CD4-positive, CD25-positive, alpha-beta regulatory T cell (primary cell): ENCODE measurements around the gene THEMIS. TPM values are rescaled to one million over a fixed set of nuclear protein-coding genes. Genes with fewer than 3 reads are reported as not detected.

Source experiments
- ATAC-seq, 2 donors: fragments of 150-1000 bp; cut with Tn5 transposase; one replicate each; pipeline ENCODE4 v1.10.0; 2021; ENCODE audit warnings: low read depth in 2 of 2, moderate number of reproducible peaks in 2 of 2, moderate library complexity in 1 of 2
- DNase-seq, 3 donors: peaks; one replicate each; pipeline versions ENCODE4 v3.0.0 to v3.0.0-alpha.2; 2012 to 2022; ENCODE audit warnings: mixed read lengths in 1 of 3
- H3K27ac ChIP-seq: one replicate; pipeline ENCODE4 v1.7.0; 2013; ENCODE audit warnings: mild to moderate bottlenecking, low read length; ENCODE audit not compliant: insufficient read depth, poor library complexity, severe bottlenecking
- H3K27me3 ChIP-seq: one replicate; pipeline ENCODE4 v1.7.0; 2013; ENCODE audit warnings: low read length; ENCODE audit not compliant: control insufficient read depth, insufficient read depth
- H3K36me3 ChIP-seq: one replicate; pipeline ENCODE4 v1.7.0; 2013; ENCODE audit warnings: mild to moderate bottlenecking, low read length, moderate library complexity; ENCODE audit not compliant: control insufficient read depth, insufficient read depth
- H3K4me1 ChIP-seq: 2 replicates; pipeline ENCODE4 v1.7.0; 2013; ENCODE audit warnings: mild to moderate bottlenecking, low read length; ENCODE audit not compliant: insufficient read depth, control insufficient read depth, poor library complexity, severe bottlenecking
- H3K4me3 ChIP-seq: one replicate; pipeline ENCODE4 v1.7.0; 2013; ENCODE audit warnings: low read depth, mild to moderate bottlenecking, low read length, moderate library complexity
- H3K9me3 ChIP-seq, 2 experiments: 1 replicate in 1 of 2; 2 replicates in 1 of 2; pipeline ENCODE4 v1.7.0; 2013; ENCODE audit warnings: low read length in 2 of 2, mild to moderate bottlenecking in 1 of 2, moderate library complexity in 1 of 2; ENCODE audit not compliant: control insufficient read depth in 2 of 2
- H3K27ac Mint-ChIP-seq, 3 donors: one replicate each; pipeline ENCODE4 v1.8.0; 2020 to 2022; ENCODE audit warnings: mild to moderate bottlenecking in 3 of 3, mixed read lengths in 3 of 3, moderate library complexity in 2 of 3
- H3K27me3 Mint-ChIP-seq: one replicate; pipeline ENCODE4 v1.8.0; 2022; ENCODE audit warnings: mild to moderate bottlenecking, mixed read lengths
- H3K36me3 Mint-ChIP-seq: one replicate; pipeline ENCODE4 v1.8.0; 2020; ENCODE audit warnings: mixed read lengths
- H3K4me1 Mint-ChIP-seq, 4 donors: one replicate each; pipeline ENCODE4 v1.8.0; 2020 to 2022; ENCODE audit warnings: mixed read lengths in 4 of 4, mild to moderate bottlenecking in 1 of 4
- H3K4me3 Mint-ChIP-seq, 4 donors: one replicate each; pipeline ENCODE4 v1.8.0; 2020 to 2022; ENCODE audit warnings: mild to moderate bottlenecking in 4 of 4, mixed read lengths in 4 of 4, moderate library complexity in 3 of 4
- H3K9me3 Mint-ChIP-seq, 7 donors: one replicate each; pipeline ENCODE4 v1.8.0; 2020 to 2022; ENCODE audit warnings: mixed read lengths in 7 of 7, mild to moderate bottlenecking in 3 of 7, moderate library complexity in 2 of 7
- polyA plus RNA-seq, 4 donors: library from polyadenylated mRNA; unstranded; fragments of 300-500 nt; fragmentation: Illumina TruSeq; gene quantifications; one replicate each; pipeline ENCODE4 v1.2.3, GENCODE V29; 2021
- total RNA-seq: library from RNA; stranded (reverse); gene quantifications from one replicate; pipeline ENCODE4 v1.2.3, GENCODE V29; 2022

Gene THEMIS
- total and polyA plus RNA-seq, 5 donors from 2014 or later, result 6.5 to 22.8 (median 13.5) TPM

DNA sequence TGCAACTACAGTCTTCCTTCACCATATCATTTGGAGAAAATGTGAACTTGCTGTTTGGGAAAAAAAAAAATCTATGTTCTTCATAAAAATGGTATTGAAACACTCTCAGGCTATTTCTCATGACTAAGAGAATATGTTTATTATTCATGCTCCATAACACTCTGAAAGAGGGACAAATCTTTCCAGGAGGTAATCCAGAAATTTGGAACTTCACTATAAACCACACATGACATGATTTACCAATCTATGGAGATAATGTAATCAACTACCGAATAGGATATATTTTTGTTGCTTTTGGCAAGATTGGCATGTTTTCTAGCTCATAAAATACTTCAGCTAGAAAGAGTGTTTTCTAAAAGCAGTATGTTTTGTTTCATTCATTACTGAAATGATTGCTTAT, 56.3 kb downstream of the THEMIS start:
- no peak overlapping the region for H3K4me3 Mint-ChIP-seq
- Histone ChIP-seq H3K4me3 (no peak overlapping the region), H3K4me1 (no peaks in the 10 kb centered on the region), H3K27me3 (no peaks in the 10 kb centered on the region), H3K9me3 (no peaks in the 10 kb centered on the region), H3K36me3 (no peaks in the 10 kb centered on the region), H3K27ac (no peak overlapping the region)
- H3K9me3 Mint-ChIP-seq, result peaks cover 0 to 3% (median 0%) of the 10 kb centered on the region in 7 donors
- H3K27me3 Mint-ChIP-seq, result peaks cover 21% of the 10 kb centered on the region
- H3K27ac Mint-ChIP-seq, result no peak overlapping the region
- no peak for DNase-seq
- no peak for ATAC-seq
- peaks cover 0 to 7% (median 2%) of the 10 kb centered on the region in 4 donors for H3K4me1 Mint-ChIP-seq
- no peaks in the 10 kb centered on the region for H3K36me3 Mint-ChIP-seq

DNA sequence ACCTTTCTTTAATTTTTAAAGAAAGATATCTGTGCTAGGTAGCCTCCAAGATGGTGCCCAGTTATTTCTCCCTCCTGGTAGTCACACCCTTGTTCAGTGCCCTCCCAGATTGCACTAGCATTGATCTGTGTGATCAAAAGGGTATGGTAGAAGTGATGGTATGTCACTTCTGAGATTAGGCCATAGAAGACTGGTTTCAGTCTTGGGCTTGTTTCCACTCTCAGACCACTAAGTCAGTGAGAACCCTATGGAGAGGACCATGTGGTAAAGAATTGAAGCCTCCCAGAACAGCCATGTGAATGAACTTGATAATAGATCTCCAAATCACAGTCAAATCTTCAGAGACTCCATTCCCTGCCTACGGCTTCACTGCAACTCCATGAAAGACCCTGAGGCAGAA, 57.3 kb downstream of the THEMIS start:
- peaks cover 0 to 7% (median 2%) of the 10 kb centered on the region in 4 donors for H3K4me1 Mint-ChIP-seq
- H3K4me3 Mint-ChIP-seq, result no peak overlapping the region
- H3K27me3 ChIP-seq, result no peaks in the 10 kb centered on the region
- no peak overlapping the region for H3K4me3 ChIP-seq
- H3K27me3 Mint-ChIP-seq, result peaks cover 21% of the 10 kb centered on the region
- peaks cover 0 to 3% (median 0%) of the 10 kb centered on the region in 7 donors for H3K9me3 Mint-ChIP-seq
- H3K36me3 Mint-ChIP-seq, result no peaks in the 10 kb centered on the region
- no peak overlapping the region for H3K27ac ChIP-seq
- H3K36me3 ChIP-seq, result no peaks in the 10 kb centered on the region
- no peaks in the 10 kb centered on the region for H3K9me3 ChIP-seq
- ATAC-seq, result no peak
- no peaks in the 10 kb centered on the region for H3K4me1 ChIP-seq
- DNase-seq, result no peak
- H3K27ac Mint-ChIP-seq, result no peak overlapping the region

- peaks cover 0 to 7% (median 2%) of the 10 kb centered on the region in 4 donors for H3K4me1 Mint-ChIP-seq
- peaks cover 21% of the 10 kb centered on the region for H3K27me3 Mint-ChIP-seq
- no peaks in the 10 kb centered on the region for H3K27me3 ChIP-seq
- ATAC-seq, result no peak
- no peaks in the 10 kb centered on the region for H3K9me3 ChIP-seq
- H3K27ac ChIP-seq, result no peak overlapping the region
- H3K36me3 ChIP-seq, result no peaks in the 10 kb centered on the region
- no peak for DNase-seq
- H3K4me3 Mint-ChIP-seq, result no peak overlapping the region
- H3K4me3 ChIP-seq, result no peak overlapping the region
- H3K4me1 ChIP-seq, result no peaks in the 10 kb centered on the region
- H3K9me3 Mint-ChIP-seq, result peaks cover 0 to 3% (median 0%) of the 10 kb centered on the region in 7 donors
- no peaks in the 10 kb centered on the region for H3K36me3 Mint-ChIP-seq
- peak overlapping the region in 1 of 3 donors; percentile 48 for H3K27ac Mint-ChIP-seq
Measured at GRCh38 chr6:127842562-127842961, 58.3 kb downstream of the THEMIS start.

DNA sequence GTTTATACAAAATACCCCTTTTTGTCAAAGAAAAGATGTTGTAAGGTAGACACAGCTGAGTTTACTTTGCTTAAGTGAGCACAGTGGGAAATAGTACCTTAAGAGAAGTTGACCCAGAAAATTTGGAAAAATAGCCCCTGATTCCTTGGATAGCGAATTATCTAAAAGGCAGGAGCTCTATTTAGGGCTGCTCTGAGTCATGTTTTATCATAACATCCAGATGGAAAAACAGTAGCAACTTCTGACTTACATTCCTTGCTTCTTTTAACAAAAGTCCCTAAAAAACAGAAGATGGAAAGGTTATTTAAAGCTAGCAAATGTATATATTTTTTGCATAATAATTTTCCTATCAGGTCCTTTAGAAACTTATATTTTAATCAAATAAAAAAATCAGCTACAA, 59.0 kb downstream of the THEMIS start:
- no peak overlapping the region for H3K27ac ChIP-seq
- peaks cover 0 to 3% (median 0%) of the 10 kb centered on the region in 7 donors for H3K9me3 Mint-ChIP-seq
- H3K36me3 ChIP-seq, result no peaks in the 10 kb centered on the region
- no peaks in the 10 kb centered on the region for H3K4me1 ChIP-seq
- DNase-seq (no peak), ATAC-seq (no peak)
- peaks cover 14% of the 10 kb centered on the region for H3K27me3 Mint-ChIP-seq
- no peaks in the 10 kb centered on the region for H3K9me3 ChIP-seq
- no peak overlapping the region for H3K27ac Mint-ChIP-seq
- no peak overlapping the region for H3K4me3 Mint-ChIP-seq
- no peaks in the 10 kb centered on the region for H3K27me3 ChIP-seq
- peaks cover 0 to 2% (median 0%) of the 10 kb centered on the region in 4 donors for H3K4me1 Mint-ChIP-seq
- no peaks in the 10 kb centered on the region for H3K36me3 Mint-ChIP-seq
- H3K4me3 ChIP-seq, result no peak overlapping the region

- peaks cover 1% of the 10 kb centered on the region for H3K36me3 Mint-ChIP-seq
- H3K27me3 ChIP-seq, result no peaks in the 10 kb centered on the region
- no peak overlapping the region for H3K27ac ChIP-seq
- ATAC-seq (no peak), DNase-seq (no peak)
- no peaks in the 10 kb centered on the region for H3K36me3 ChIP-seq
- no peaks in the 10 kb centered on the region for H3K4me1 ChIP-seq
- H3K27ac Mint-ChIP-seq, result no peak overlapping the region
- H3K9me3 ChIP-seq, result no peaks in the 10 kb centered on the region
- no peak overlapping the region for H3K4me3 Mint-ChIP-seq
- no peaks in the 10 kb centered on the region for H3K4me1 Mint-ChIP-seq
- no peaks in the 10 kb centered on the region for H3K27me3 Mint-ChIP-seq
- no peak overlapping the region for H3K4me3 ChIP-seq
- no peaks in the 10 kb centered on the region for H3K9me3 Mint-ChIP-seq
Measured at GRCh38 chr6:127834136-127834535, 66.7 kb downstream of the THEMIS start.

DNA sequence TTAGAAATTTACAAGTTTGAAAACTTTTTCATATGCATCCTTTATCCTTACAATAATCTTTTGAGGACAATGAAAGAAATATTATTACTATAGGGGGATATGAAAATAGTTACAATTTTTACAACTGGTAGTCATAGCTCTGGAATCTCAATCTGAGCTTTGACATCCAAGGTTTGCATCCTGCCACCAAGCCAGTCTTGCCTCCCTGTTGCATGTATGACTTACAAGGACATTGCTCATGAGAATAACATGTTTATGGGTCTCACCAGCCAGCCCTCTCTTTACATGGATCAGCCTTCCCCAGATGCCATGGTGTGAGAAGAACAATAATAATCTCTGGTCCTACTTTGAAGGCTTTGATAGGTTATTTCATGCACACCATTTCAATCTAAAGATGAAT, 67.5 kb downstream of the THEMIS start:
- H3K27me3 ChIP-seq, result no peaks in the 10 kb centered on the region
- DNase-seq (no peak), ATAC-seq (no peak)
- no peaks in the 10 kb centered on the region for H3K4me1 ChIP-seq
- peaks cover 4% of the 10 kb centered on the region for H3K36me3 Mint-ChIP-seq
- no peak overlapping the region for H3K27ac ChIP-seq
- no peaks in the 10 kb centered on the region for H3K9me3 Mint-ChIP-seq
- no peaks in the 10 kb centered on the region for H3K36me3 ChIP-seq
- H3K9me3 ChIP-seq, result no peaks in the 10 kb centered on the region
- H3K27ac Mint-ChIP-seq, result no peak overlapping the region
- no peak overlapping the region for H3K4me3 Mint-ChIP-seq
- no peaks in the 10 kb centered on the region for H3K4me1 Mint-ChIP-seq
- H3K4me3 ChIP-seq, result no peak overlapping the region
- no peaks in the 10 kb centered on the region for H3K27me3 Mint-ChIP-seq

GRCh38 chr6:127832381-127832780, 68.5 kb downstream of the THEMIS start:
- no peaks in the 10 kb centered on the region for H3K9me3 Mint-ChIP-seq
- Histone ChIP-seq H3K4me3 (no peak overlapping the region), H3K36me3 (no peaks in the 10 kb centered on the region), H3K9me3 (no peaks in the 10 kb centered on the region), H3K27ac (no peak overlapping the region), H3K27me3 (no peaks in the 10 kb centered on the region), H3K4me1 (no peaks in the 10 kb centered on the region)
- no peak overlapping the region for H3K27ac Mint-ChIP-seq
- no peak overlapping the region for H3K4me3 Mint-ChIP-seq
- ATAC-seq, result no peak
- no peak for DNase-seq
- H3K36me3 Mint-ChIP-seq, result peaks cover 9% of the 10 kb centered on the region
- H3K27me3 Mint-ChIP-seq, result no peaks in the 10 kb centered on the region
- H3K4me1 Mint-ChIP-seq, result peaks cover 0 to 3% (median 0%) of the 10 kb centered on the region in 4 donors

GRCh38 chr6:127824061-127824460, 76.8 kb downstream of the THEMIS start:
- Histone ChIP-seq H3K4me1 (no peaks in the 10 kb centered on the region), H3K4me3 (no peak overlapping the region), H3K27ac (no peak overlapping the region), H3K9me3 (no peaks in the 10 kb centered on the region), H3K27me3 (peaks cover 1% of the 10 kb centered on the region), H3K36me3 (no peaks in the 10 kb centered on the region)
- peaks cover 0 to 15% (median 0%) of the 10 kb centered on the region in 4 donors for H3K4me1 Mint-ChIP-seq
- ATAC-seq (no peak), DNase-seq (no peak)
- no peak overlapping the region for H3K27ac Mint-ChIP-seq
- peaks cover 0 to 2% (median 0%) of the 10 kb centered on the region in 7 donors for H3K9me3 Mint-ChIP-seq
- H3K4me3 Mint-ChIP-seq, result no peak overlapping the region
- H3K36me3 Mint-ChIP-seq, result peaks cover 10% of the 10 kb centered on the region
- no peaks in the 10 kb centered on the region for H3K27me3 Mint-ChIP-seq
